Caco-2 (cell line): ENCODE results near the gene MICAL3. TPM values are rescaled to one million over a fixed set of nuclear protein-coding genes. Genes with fewer than 3 reads are reported as not detected.

ENCODE experiments used
- BruUV-seq: library from RNA; stranded (reverse); fragments of 400-500 nt; replicated peaks from 2 replicates; lab custom pipeline; 2021; lab: Mats Ljungman, UMichigan
- CTCF ChIA-PET: fragments of 300-600 bp; sonication (Branson Sonifier 250); formaldehyde crosslinking; loops from one replicate; lab custom pipeline; 2022; ENCODE audit warnings: antibody characterized with exemption; lab: Charles Lee
- POLR2A ChIA-PET: fragments of 300-600 bp; sonication (Branson Sonifier 250); formaldehyde crosslinking; loops from one replicate; lab custom pipeline; 2022; ENCODE audit warnings: antibody characterized with exemption; lab: Charles Lee
- DNase-seq, 2 experiments: peaks; one replicate each; pipeline versions ENCODE4 v3.0.0 to v3.0.0-alpha.2; 2020 to 2022
- H3K27me3 ChIP-seq: replicated peaks from 2 replicates; pipeline ENCODE4 v1.6.0; 2011; ENCODE audit warnings: low read length; ENCODE audit not compliant: control insufficient read depth, insufficient read depth
- H3K36me3 ChIP-seq: 2 replicates; pipeline ENCODE4 v1.5.1; 2011; ENCODE audit warnings: low read length; ENCODE audit not compliant: control insufficient read depth, insufficient read depth
- H3K4me1 ChIP-seq: fragments of 250-450 bp; sonication (Bioruptor Pico); 2 replicates; pipeline ENCODE4 v1.5.1; 2020; ENCODE audit warnings: mild to moderate bottlenecking
- H3K4me3 ChIP-seq: 2 replicates; pipeline ENCODE4 v1.5.1; 2011; ENCODE audit warnings: low read depth, mild to moderate bottlenecking, control low read depth, low read length
- H3K9me3 ChIP-seq: fragments of 250-450 bp; sonication (Bioruptor Pico); 2 replicates; pipeline ENCODE4 v1.5.1; 2020; ENCODE audit warnings: mild to moderate bottlenecking, moderate library complexity
- H3K27ac Mint-ChIP-seq: one replicate; pipeline ENCODE4 v1.8.0; 2022; ENCODE audit warnings: mixed read lengths; ENCODE audit not compliant: unreplicated experiment
- H3K27me3 Mint-ChIP-seq: one replicate; pipeline ENCODE4 v1.8.0; 2022; ENCODE audit warnings: mixed read lengths; ENCODE audit not compliant: insufficient read depth, unreplicated experiment
- H3K36me3 Mint-ChIP-seq: one replicate; pipeline ENCODE4 v1.8.0; 2022; ENCODE audit warnings: mild to moderate bottlenecking, mixed read lengths; ENCODE audit not compliant: insufficient read depth, unreplicated experiment
- H3K4me1 Mint-ChIP-seq: one replicate; pipeline ENCODE4 v1.8.0; 2022; ENCODE audit warnings: low read depth, mixed read lengths; ENCODE audit not compliant: unreplicated experiment
- H3K4me3 Mint-ChIP-seq: one replicate; pipeline ENCODE4 v1.8.0; 2022; ENCODE audit warnings: mild to moderate bottlenecking, moderate library complexity, mixed read lengths; ENCODE audit not compliant: unreplicated experiment
- H3K9me3 Mint-ChIP-seq: one replicate; pipeline ENCODE4 v1.8.0; 2022; ENCODE audit warnings: mixed read lengths; ENCODE audit not compliant: unreplicated experiment
- CTCF ChIP-seq, 2 experiments: fragments of 200-600 bp in 1 of 2; IDR thresholded peaks; 1 replicate in 1 of 2; 2 replicates in 1 of 2; pipeline versions ENCODE4 v1.5.1 to v1.8.0; 2011 to 2022; ENCODE audit warnings: antibody characterized with exemption in 1 of 2, control low read depth in 1 of 2, inconsistent platforms in 1 of 2, low read depth in 1 of 2, low read length in 1 of 2, mild to moderate bottlenecking in 1 of 2, moderate library complexity in 1 of 2; ENCODE audit not compliant: insufficient read depth in 1 of 2, severe bottlenecking in 1 of 2, unreplicated experiment in 1 of 2
- intact Hi-C: fragments of 100-400 bp; cut with micrococcal nuclease; formaldehyde crosslinking; loops from one replicate; pipeline ENCODE4 v1.10.0; 2022; ENCODE audit not compliant: unreplicated experiment
- total RNA-seq: library from RNA; stranded (reverse); gene quantifications from 2 replicates; pipeline ENCODE4 v1.2.3, GENCODE V29; 2022

The MICAL3 gene
- total RNA-seq, 1 experiment from 2014 or later = 65.6 TPM

GRCh38 chr22:17907748-17908051, 116.7 kb downstream of the MICAL3 start:
- Mint-ChIP-seq H3K4me3 (no peak overlapping the region), H3K9me3 (no peaks in the 10 kb centered on the region), H3K36me3 (peaks cover 23% of the 10 kb centered on the region), H3K27ac (no peak overlapping the region), H3K4me1 (peaks cover 5% of the 10 kb centered on the region), H3K27me3 (no peaks in the 10 kb centered on the region)
- CTCF ChIA-PET = no interaction called here
- TF ChIP-seq CTCF (IDR thresholded peaks at IDR 0.05; ENCODE audit: insufficient read depth in 1 of 2, low read depth in 1 of 2, low read length in 1 of 2, severe bottlenecking in 1 of 2, unreplicated experiment in 1 of 2) = no peak
- Histone ChIP-seq H3K9me3 (no peaks in the 10 kb centered on the region), H3K27me3 (no peaks in the 10 kb centered on the region), H3K4me3 (no peak overlapping the region), H3K4me1 (no peaks in the 10 kb centered on the region), H3K36me3 (no peaks in the 10 kb centered on the region)
- POLR2A ChIA-PET = no interaction called here
- no peak for DNase-seq
- BruUV-seq = no TSS peak
- intact Hi-C loops = no loop called here

- CTCF ChIA-PET = interaction anchor here (0.5 kb wide), 1 partner anchor 150 kb away, joined by 3 read pairs; no protein-coding TSS in a partner anchor
- H3K4me3 Mint-ChIP-seq = no peak overlapping the region
- intact Hi-C loops = no loop called here
- no peaks in the 10 kb centered on the region for H3K27me3 Mint-ChIP-seq
- Histone ChIP-seq H3K4me3 (no peak overlapping the region), H3K27me3 (no peaks in the 10 kb centered on the region), H3K36me3 (no peaks in the 10 kb centered on the region), H3K4me1 (no peaks in the 10 kb centered on the region), H3K9me3 (no peaks in the 10 kb centered on the region)
- DNase-seq = no peak
- H3K4me1 Mint-ChIP-seq = peaks cover 5% of the 10 kb centered on the region
- peaks cover 23% of the 10 kb centered on the region for H3K36me3 Mint-ChIP-seq
- POLR2A ChIA-PET = no interaction called here
- H3K27ac Mint-ChIP-seq = no peak overlapping the region
- BruUV-seq = no TSS peak
- H3K9me3 Mint-ChIP-seq = no peaks in the 10 kb centered on the region
- TF ChIP-seq CTCF (IDR thresholded peaks at IDR 0.05; ENCODE audit: insufficient read depth in 1 of 2, low read depth in 1 of 2, low read length in 1 of 2, severe bottlenecking in 1 of 2, unreplicated experiment in 1 of 2) = no peak
These were observed 117.2 kb downstream of the MICAL3 start for GRCh38 chr22:17906978-17907747.

DNA sequence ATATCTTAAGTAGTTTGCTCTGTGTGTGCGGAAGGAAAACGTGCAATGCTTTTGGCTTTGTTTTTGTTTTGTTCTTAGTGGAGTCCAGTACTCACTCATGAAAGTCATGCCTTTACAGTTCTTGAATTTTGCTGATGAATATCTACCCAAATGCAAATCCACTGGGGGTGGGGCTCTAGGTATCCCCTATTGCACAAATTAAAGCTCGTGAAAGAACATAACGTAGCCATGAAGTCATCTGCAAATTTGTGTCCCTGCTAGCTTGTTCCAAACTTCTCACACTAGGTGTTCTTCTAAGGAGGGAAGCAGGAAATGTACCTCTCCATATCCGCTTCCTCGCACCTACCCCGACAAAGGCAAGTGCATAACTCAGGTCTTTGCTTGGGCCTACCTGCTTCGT, 118.9 kb downstream of the MICAL3 start:
- Mint-ChIP-seq H3K4me1 (no peaks in the 10 kb centered on the region), H3K27me3 (no peaks in the 10 kb centered on the region), H3K36me3 (peaks cover 28% of the 10 kb centered on the region), H3K9me3 (no peaks in the 10 kb centered on the region), H3K27ac (no peak overlapping the region), H3K4me3 (no peak overlapping the region)
- POLR2A ChIA-PET = interaction anchor here (1.0 kb wide), 1 partner anchor 16 kb away, joined by 4 read pairs; no protein-coding TSS in a partner anchor
- no peaks in the 10 kb centered on the region for H3K27me3 ChIP-seq
- no peaks in the 10 kb centered on the region for H3K4me1 ChIP-seq
- no TSS peak for BruUV-seq
- no peaks in the 10 kb centered on the region for H3K9me3 ChIP-seq
- no peak for DNase-seq
- CTCF ChIA-PET = no interaction called here
- H3K36me3 ChIP-seq = no peaks in the 10 kb centered on the region
- no peak for TF ChIP-seq CTCF (IDR thresholded peaks at IDR 0.05; ENCODE audit: insufficient read depth in 1 of 2, low read depth in 1 of 2, low read length in 1 of 2, severe bottlenecking in 1 of 2, unreplicated experiment in 1 of 2)
- H3K4me3 ChIP-seq = no peak overlapping the region
- intact Hi-C loops = no loop called here
